ENCODE data around the gene KANK3.
A peak's percentile ranks its signal among the peaks of the same experiment; 100 is the strongest.
"Not testable (repeated sequence)": the region's sequence is repeated elsewhere in the genome, so short reads cannot be mapped to it uniquely, and the experiment has no call there.

Gene KANK3

GRCh38 chr19:8370176-8371010, 27.3 kb upstream of the KANK3 start:
- DNase-seq = no peak

- peak; percentile 66 for DNase-seq
These were observed 24.4 kb upstream of the KANK3 start for GRCh38 chr19:8367327-8368001.

GRCh38 chr19:8366961-8367326, 23.9 kb upstream of the KANK3 start:
- DNase-seq = no peak

GRCh38 chr19:8366121-8366581, 23.1 kb upstream of the KANK3 start:
- no peak for DNase-seq

- no peak for DNase-seq
These were observed 21.0 kb upstream of the KANK3 start, which contains the start of gene ANGPTL4 for GRCh38 chr19:8363803-8364771. Gene ANGPTL4, plus strand, starts transcription at chr19:8364155. Its CDS starts 167 bp downstream, at chr19:8364322.

- peak; percentile 76 for DNase-seq
These were observed 19.1 kb upstream of the KANK3 start for GRCh38 chr19:8361921-8362793.

- no peak for DNase-seq
These were observed 17.1 kb upstream of the KANK3 start for GRCh38 chr19:8360196-8360595.

- DNase-seq = no peak
These were observed 15.9 kb upstream of the KANK3 start for GRCh38 chr19:8358948-8359347.

GRCh38 chr19:8357007-8357521, 14.0 kb upstream of the KANK3 start:
- DNase-seq = no peak

- no peak for DNase-seq
These were observed 12.8 kb upstream of the KANK3 start for GRCh38 chr19:8355631-8356402.

GRCh38 chr19:8352845-8353244, 9.8 kb upstream of the KANK3 start:
- DNase-seq = not testable (repeated sequence)

- no peak for DNase-seq
These were observed 9.2 kb upstream of the KANK3 start for GRCh38 chr19:8352134-8352827.

- not testable (repeated sequence) for DNase-seq
These were observed 6.7 kb upstream of the KANK3 start for GRCh38 chr19:8349629-8350372.

GRCh38 chr19:8343483-8343844, 402 bp upstream of the KANK3 start:
- no peak for DNase-seq

GRCh38 chr19:8342316-8342683, 762 bp downstream of the KANK3 start:
- DNase-seq = no peak

GRCh38 chr19:8341504-8341903, 1.6 kb downstream of the KANK3 start:
- not testable (repeated sequence) for DNase-seq

- DNase-seq = no peak
These were observed 2.5 kb downstream of the KANK3 start for GRCh38 chr19:8340341-8341096.

- no peak for DNase-seq
These were observed 4.2 kb downstream of the KANK3 start for GRCh38 chr19:8338835-8339234.

- no peak for DNase-seq
These were observed 5.3 kb downstream of the KANK3 start for GRCh38 chr19:8337728-8338127.
